GM18867 (cell line): ENCODE data around the gene COL24A1.
"Not testable (repeated sequence)": the region's sequence is repeated elsewhere in the genome, so short reads cannot be mapped to it uniquely, and the experiment has no call there.

Experiments used
- ATAC-seq: cut with Tn5 transposase; IDR thresholded peaks from one replicate; pipeline ENCODE4 v1.9.1; 2021; ENCODE audit warnings: mild to moderate bottlenecking, moderate library complexity; ENCODE audit not compliant: unreplicated experiment

The COL24A1 gene

DNA sequence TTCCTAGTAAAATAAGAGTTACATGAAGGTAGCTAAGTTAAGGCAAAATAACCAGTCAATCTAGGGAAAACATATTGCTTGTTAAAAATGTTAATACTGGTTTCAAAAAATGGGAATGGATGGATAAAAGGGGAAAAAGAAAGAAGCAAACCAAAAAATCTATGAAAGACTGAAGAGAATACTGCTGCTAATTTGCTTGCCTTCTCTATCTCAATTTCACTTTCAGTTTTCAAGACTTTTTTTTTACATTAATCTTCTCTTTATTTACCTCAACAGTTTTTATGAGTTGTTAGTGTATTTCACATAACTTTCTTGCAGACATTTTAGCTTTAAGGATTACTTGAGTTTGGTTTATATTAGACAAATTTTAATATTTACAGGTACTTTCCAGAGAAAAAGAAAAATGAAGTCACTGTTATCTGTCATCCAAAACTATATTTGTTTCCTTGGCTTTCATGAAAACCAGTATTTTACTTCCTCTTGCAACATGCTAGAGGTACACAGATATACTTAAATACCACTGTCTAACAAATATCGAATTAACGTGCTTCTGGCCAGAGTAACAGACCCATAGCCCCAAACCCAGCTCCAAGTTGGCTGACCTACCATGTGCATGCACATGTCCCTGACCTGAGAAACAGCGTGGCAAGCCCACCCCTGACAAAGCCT, 70.7 kb downstream of the COL24A1 start:
- ATAC-seq = peak; percentile 56

DNA sequence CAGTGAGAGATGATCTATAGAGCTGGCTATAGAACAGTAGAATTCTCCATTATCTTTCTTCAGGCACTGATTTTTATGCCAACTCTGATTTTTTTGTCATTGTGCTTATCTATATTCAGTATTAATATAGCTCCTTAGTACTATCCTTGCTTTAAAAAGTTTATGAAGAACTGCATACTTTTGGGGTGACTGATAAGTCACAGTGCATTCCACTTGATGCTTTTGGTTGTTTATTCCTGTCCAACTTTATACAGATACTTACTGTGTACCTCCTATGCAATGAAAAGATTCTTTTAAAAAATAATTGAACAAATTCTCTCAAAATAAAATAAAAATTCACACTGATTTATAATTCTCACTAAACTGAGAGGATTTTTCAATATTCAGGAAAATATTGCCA, 71.6 kb downstream of the COL24A1 start:
- no peak for ATAC-seq

DNA sequence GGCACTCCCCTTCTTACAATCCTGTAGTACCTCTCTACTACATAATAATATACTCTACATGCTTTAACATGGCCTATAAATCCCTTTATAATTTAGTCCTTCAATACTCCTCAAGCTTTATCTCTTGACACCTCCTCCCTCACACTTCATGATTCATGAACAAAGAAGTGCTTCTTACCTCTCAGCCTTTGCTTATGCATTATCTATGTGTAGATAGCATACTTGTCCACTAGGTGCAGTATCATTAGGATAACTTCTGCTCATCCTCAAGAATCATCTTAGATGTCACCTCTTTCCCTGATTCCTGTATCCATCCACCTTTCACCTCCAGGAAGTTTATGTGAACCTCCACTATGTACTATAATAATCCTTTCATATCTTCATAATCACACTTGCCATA, 74.4 kb downstream of the COL24A1 start:
- ATAC-seq = peak; percentile 56

DNA sequence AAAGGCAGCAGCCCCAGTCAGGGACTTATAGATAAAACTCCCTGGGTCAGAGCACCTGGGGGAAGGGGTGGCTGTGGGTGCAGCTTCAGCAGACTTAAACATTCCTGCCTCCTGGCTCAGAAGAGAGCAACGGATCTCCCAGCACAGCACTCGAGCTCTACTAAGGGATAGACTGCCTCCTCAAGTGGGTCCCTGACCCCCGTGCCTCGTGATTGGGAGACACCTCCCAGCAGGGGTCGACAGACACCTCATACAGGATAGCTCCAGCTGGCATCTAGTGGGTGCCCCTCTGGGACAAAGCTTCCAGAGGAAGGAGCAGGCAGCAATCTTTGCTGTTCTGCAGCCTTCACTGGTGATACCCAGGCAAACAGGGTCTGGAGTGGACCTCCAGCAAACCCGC, 84.1 kb downstream of the COL24A1 start:
- ATAC-seq = not testable (repeated sequence)

DNA sequence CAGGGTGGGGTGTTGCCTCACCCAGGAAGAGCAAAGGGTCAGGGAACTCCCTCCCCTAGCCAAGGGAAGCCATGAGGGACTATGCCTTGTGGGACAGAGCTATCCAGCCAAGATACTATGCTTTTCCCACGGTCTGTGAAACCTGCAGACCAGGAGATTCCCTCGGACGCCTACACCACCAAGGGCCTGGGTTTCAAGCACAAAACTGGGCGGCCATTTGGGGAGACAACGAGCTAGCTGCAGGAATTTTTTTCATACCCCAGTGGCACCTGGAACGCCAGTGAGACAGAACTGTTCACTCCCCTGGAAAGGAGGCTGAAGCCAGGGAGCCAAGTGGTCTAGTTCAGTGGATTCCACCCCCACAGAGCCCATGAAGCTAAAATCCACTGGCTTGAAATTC, 84.7 kb downstream of the COL24A1 start:
- ATAC-seq = not testable (repeated sequence)

DNA sequence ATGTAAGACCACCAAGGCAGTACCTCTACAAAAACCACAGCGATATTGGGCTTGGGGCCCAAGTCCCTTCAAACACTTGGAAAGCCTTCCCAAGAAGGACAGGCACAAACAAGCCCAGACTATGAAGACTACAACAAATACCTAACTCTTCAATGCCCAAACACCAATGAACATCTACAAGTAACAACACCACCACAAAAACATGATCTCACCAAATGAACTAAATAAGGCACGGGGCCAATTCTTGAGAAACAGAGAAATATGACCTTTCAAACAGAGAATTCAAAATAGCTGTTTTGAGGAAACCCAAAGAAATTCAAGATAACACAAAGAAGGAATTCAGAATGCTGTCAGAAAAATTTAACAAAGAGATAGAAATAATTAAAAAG, 86.8 kb downstream of the COL24A1 start:
- no peak for ATAC-seq

DNA sequence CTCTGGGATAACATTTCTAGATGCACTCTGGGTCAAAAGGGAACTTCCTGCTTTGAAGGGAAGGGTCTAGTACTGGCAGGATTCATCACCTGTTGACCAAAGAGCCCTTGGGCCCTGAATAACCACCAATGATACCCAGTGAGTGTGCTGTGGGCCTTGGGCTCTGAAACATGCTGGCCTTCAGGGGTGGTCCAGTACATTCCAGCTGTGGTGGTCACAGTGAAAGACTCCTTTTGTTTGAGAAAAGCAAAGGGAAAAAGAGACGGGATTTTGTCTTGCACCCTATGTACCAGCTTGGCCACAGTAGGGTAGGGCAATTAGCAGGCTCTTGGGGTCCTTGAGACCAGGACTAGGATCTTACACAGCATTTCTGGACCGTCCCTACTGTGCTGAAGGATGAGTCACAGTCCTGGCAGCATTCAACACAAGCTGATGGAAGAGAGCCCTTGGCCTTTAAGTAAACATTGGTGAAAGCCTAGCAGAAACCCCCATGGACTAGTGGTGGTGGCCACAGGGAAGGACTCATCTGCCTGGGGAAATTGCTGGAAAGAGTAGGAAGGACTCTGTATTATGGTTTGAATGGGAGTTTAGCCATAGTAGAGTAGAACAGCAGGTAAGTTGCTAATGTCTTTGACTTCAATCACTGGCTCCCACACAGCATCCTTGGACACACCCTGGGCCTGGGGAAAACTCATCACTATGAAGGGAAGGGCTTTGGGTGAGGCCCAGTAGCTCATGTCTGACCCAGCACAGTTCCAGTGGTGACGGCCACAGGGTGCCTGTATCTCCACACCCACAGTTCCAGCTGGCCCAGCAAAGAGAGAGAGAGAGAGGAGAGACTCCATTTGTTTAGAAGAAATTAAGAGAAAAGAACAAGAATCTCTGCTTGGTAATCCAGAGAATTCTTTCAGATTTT, 87.5 kb downstream of the COL24A1 start:
- ATAC-seq = no peak

DNA sequence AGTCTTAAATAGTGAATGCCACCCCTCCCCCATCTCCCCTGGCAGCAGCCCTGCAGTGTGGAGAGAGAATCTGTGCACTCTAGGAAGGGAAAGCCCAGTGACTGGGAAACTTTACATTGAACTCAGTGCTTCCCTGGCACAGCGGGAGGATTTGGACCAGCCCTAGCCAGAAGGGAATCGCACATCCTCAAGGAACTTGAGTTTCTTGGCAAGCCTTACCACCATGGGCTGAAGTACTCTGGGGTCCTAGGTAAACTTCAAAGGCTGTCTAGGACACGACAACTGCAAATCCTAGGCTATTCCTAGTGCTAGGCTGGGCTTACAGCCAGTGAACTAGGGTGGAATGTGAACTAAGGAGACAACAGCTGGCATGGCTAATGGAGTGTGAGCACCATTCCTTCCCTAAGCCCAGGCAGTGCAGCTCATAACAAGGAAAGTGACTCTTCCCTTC, 88.3 kb downstream of the COL24A1 start:
- no peak for ATAC-seq

DNA sequence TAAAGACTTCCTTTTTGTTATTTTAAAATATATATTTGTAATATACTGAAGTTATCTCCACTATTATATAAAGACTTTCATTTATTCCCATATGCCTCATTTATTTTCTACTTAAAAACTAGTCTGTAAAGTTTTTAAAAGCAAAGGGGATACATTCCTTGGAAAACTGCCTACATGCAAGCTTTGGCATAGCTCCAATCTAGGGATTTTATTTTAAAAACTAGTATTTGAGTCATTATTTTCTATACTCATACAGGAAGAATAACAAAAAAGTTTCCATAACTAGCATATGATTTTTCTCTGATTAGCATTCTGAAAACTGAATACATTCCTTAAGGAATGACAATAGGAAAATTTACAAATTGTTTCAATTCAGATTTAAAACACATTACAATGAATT, 88.9 kb downstream of the COL24A1 start:
- no peak for ATAC-seq

DNA sequence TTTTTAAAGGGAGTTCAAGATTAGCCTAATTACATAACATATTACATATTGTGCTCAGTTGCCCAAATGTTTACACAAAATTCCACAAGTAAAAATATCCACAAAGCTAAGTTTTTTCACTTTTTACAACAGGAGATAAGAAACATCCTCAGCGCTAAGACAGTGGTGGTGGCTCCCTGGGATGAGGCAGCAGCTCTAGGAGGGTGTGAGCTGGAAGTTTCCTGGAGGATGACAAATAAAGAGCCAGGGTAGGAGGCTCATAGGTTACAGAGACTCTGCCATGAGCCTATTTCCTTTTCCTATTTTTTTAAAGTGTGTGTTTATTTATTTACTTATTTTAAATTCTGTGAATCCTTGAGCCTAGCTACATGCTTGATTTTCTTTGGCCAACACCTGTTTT, 91.7 kb downstream of the COL24A1 start:
- ATAC-seq = no peak

DNA sequence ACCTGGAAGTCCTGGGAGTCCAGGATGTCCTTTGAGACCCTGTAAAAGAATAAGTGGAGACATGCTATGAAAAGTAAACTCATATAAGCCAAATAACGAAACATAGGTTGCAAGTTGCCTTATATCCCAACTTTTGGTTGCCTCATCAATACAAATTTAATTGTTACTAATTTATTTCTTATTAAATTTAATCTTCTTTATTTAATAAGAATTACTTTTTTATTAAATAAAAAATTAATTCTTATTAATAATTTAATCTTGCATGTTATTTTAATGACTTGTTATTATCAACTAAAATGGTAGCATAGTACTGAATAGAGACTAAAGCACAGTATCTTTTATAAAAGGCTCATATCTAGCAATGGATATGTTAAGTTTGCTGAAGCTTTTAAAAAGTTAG, 92.9 kb downstream of the COL24A1 start:
- no peak for ATAC-seq

DNA sequence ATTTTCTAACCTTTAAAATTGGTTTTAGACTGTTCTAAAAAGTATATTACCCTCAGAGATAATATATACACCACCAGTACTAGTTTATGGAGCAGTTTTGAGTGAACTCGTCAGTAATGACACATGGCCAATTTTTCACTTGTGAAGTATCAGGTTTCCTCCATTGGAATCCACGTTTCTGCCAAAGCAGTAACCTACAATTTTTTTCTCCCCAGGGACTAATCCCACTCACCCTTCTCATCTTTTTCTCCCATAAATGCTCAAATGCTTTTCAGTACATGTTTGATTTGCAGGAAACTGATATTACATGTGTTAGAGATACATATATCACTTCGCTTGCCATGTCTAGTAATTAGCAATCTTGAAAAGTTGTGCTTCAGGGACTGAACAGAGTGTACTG, 94.1 kb downstream of the COL24A1 start:
- ATAC-seq = no peak

DNA sequence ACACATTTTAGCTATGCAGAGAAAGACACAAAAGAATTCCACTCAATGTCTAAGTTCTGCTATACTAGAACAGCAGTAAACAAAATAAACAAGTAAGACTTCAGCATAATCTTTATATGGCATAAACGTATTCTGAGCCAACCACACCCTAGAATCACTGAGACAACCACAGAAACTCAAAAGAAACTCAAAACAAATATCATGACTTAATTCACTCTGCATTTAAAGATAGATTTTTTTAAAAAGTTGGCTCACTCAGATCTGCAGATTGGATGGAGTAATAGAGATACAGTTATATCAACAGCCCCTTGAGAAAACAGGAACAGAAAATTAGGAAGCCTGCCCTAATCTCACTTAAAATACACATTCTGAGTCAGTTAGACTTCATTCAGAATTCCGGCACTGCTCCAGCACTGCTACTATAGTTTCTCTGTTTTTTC, 95.0 kb downstream of the COL24A1 start:
- peak; percentile 72 for ATAC-seq

DNA sequence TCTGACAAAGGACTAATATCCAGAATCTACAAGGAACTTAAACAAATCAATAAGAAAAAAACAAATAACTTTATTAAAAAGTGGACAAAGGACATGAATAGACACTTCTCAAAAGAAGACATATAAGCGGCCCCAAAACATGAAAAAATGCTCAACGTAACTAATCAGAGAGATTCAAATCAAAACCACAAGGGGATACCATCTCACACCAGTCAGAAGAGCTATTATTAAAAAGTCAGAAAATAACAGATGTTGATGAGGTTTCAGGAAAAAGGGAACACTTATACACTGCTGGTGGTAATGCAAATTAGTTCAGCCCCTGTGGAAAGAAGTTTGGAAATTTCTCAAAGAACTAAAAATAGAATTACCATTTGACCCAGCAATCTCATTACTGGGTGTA, 102.2 kb downstream of the COL24A1 start:
- no peak for ATAC-seq

DNA sequence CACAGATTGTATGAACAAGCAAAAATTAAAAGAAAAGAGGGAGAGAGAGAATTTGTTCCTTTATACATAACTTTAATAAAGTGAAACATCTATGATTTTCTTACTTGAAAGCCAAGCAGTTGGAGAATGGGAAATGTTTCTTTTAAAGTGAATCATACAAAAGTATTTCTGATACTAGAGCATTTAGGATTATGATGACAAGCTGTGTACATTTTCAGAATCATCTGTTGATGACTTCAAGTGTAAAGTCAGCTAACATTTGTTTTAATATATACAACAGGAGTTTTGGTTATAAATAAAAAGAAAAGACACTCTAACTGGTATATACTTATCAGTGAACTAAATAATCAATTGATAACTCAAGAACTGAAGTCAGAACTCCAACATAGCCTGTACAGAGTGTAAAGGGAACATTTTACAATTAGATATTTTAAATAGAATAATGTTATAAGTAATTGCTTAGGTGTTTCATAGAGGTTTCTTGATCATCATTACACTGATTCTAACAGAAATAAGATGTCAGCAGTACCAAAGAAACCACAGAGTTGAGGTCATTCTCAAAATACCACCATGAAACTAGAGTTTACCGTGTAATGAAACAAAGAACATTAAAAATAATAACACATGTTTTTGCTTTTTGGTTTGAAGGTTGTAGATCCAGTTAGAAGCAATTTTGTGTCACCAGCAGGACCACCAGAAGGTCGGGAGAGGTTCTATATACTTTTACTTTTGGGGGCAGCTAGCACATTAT, 103.4 kb downstream of the COL24A1 start:
- peak; percentile 83 for ATAC-seq

DNA sequence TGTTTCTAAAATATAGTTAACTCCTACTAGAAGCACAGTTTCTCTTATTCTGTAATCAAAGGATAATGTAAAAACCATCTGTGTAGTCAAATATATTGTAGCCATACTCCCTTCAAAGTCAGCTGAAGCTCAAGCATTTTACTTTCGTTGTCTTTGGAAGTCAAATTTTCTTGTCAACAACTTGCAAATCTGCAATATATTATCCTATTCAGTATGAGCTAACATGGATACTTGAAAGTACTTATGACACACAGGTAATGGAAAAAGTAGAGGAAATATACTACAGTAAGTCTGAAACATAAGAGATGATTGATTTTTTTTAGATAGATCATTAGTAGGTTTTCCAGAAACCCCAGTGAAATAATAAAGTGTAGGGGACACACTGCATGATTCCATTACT, 121.5 kb downstream of the COL24A1 start:
- ATAC-seq = no peak

DNA sequence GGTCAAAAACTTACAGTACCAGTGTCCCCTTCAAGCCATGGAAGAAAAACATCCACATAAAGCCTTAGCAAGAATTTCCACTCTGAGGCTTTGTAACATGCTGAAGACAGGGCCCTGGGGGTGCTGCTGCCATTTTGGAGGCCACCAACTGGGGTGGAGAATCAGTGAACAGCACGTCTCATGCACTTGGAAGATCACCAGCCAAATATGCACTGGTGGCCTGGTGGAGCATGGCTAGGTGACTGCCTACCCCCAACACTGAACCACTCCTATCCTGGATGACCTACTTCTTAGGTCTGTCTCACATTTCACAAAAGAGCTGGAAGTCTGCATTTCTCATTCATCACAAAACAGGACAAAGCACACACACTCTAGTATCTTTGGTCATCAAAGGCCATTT, 126.4 kb downstream of the COL24A1 start:
- ATAC-seq = no peak

DNA sequence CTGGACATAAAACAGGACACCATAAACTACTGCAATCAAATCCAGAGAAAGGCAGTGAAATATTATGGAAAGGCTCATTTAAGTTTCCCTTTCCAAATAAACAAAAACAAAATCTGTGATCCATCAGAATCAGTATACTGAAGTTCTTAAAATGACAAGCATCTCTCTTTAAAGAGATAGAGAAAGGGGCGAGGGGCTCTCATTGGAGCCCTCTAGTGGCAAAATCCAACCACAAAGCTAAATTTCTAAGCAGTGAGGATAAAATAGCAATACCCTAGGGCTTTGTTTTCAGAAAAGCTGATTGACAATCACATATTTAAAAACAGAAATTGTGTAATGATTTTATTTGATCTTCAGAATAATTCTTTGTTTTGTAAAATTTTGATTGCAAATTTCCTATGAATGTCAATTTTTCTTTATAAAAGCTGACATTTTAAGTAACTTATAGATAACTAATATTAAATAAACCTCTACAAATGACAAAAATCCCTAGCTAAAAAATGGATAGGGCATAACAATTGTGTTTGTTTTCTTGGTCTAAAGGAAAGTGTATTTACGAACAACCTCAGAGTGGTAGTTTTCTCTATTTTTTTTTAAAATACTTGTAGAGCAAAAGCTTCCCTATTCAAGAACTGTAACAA, 138.2 kb downstream of the COL24A1 start:
- ATAC-seq = peak; percentile 47

DNA sequence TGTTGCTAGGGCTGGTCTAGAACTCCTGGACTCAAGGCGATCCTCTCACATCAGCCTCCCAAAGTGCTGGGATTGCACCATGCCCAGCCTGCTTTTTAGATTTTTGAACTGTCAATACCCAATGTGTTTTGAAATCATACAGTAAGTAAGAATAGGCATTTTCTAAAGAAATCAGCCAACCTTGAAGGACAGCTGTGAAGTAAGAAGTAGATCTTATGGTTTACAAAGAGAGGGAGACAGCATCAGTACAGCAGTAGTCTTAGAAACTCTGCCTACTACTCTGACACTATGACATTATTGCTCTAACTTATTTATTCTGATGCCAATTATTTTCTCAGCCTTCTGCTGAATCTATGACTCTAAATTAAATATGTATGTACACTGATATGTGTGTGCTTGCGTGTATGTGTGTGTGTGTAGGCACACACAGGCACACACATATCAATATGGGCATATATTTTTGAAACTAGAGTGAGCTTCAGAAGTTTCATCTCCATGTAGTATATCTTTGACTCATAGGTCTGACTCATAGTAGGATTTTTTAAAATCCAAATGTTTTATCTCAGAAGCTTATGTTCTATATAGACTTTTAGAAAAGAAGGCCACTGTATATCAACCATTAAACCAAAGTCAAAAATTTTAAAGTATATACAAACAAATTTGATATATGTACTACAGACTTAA, 140.4 kb downstream of the COL24A1 start:
- ATAC-seq = peak; percentile 77

DNA sequence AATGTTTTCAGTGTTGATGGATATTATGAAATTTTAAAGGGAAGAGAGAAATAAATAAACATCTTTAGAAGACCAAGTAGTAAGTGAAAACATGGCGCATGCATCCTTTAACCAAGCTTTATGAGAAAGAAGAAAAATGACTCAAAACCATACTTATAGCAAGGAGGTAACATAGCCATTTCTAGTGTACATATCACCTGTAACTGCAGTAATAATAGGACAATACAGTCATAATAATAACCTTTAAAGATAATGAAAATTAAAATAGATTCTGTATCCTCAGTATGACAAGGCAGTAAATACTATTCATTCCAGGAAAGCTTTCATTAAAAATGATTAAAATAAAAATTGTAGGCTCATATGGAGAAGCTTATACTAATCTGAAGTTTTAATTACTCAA, 141.2 kb downstream of the COL24A1 start:
- peak; percentile 22 for ATAC-seq
